ENCODE measurements around the gene TELO2.
A peak's percentile ranks its signal among the peaks of the same experiment; 100 is the strongest.
"Not testable (repeated sequence)": the region's sequence is repeated elsewhere in the genome, so short reads cannot be mapped to it uniquely, and the experiment has no call there.

TELO2 gene

DNA sequence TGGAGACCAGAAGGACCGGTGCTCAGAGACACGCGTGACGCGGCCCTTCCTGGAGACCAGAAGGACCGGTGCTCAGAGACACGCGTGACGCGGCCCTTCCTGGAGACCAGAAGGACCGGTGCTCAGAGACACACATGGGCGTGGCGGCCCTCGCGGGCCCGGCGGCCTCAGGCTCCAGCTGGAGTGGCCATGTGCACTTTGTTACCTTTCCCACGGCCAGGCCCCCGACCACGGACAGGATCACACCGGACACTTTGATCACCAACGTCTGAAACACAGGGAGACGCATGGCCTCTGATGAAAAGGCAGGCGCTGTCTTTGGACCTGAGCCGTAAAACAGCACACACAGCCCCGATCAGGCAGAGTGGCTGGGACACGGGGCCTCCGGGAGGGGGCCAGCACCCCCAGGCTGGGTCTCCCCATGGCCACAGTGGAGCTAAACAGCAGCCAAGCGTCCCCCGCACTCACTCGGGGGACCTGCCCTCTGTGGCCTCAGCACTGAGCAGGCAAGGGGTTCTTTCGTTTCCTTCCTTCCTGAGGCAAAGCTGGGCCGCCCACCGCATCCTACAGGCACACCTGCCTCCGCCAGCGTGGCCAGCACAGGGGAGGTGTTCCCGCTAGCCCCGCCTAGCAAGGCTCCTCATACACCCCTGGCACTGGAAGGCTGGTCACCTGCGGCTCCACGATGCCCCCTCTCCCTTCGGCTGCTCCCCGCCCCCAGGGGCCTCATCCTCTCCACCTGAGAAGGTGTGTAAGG is 35.5 kb upstream of the TELO2 start:
- no peak for DNase-seq (ENCODE audit: low read depth in 2 of 2)

DNA sequence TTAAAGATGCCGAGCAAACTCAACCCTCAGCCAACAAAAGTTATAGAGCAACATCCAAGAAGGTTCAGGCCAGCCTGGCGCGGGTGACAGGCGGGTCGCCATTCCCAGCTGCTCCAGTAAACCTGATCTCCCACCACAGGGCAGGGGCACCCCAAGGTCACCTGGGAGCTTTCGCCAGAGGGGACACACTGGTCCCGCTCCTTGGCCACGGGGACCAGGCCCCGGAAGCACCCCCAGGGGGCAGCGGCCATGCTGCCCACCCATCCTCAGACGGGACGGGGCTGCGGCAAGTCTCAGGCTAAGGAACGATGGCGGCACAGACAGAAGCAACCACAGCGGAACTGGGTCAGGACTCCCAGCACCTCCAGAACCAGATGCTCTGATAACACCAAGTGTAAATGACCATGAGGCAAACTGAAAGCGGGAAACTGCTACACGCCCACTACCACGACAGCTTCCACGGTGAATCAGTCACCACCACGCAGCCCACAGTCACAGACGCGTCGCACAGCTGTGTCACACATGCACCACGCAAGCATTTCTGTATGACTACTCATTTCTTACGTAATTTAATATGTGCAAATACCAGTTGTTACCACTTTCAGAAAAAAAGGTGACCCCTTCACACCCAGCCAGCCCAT is 34.7 kb upstream of the TELO2 start:
- DNase-seq (ENCODE audit: low read depth in 2 of 2), result no peak

DNA sequence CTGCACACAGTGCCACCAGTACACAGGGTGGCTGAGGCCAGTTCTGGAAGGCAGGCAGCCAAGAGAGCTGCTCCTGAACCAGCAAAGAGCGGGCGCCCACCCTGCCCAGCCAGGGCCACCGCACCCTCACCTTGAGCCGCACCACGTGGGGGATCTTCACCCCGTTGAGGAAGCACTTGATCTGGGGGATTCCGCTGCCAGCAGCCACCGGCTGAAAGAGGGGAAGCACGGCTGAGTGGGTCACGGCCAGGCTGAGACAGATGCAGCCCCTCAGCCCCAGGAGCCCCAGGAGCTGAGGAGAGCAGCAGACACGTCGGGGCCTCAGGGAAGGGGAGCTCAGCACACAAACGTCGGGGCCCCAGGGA is 34.2 kb upstream of the TELO2 start:
- no peak for DNase-seq (ENCODE audit: low read depth in 2 of 2)

DNA sequence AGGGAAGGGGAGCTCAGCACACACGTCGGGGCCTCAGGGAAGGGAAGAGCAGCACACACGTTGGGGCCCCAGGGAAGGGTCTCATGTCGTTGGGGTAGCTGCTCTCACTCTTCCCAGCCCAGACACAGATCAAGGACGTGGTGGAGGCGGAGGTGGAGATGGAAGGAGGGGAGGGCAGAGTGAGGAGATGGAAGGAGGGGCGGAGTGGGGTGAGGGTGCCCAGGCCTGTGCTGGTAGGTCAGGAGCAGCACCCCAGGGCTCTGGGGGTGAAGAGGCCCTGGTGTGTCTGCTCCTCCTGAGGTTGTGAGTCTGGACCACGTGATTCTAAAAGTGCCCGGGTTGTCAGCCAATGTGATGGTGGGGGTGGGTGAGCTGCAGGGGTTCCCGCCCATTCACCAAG is 33.2 kb upstream of the TELO2 start:
- DNase-seq (ENCODE audit: low read depth in 2 of 2), result no peak

DNA sequence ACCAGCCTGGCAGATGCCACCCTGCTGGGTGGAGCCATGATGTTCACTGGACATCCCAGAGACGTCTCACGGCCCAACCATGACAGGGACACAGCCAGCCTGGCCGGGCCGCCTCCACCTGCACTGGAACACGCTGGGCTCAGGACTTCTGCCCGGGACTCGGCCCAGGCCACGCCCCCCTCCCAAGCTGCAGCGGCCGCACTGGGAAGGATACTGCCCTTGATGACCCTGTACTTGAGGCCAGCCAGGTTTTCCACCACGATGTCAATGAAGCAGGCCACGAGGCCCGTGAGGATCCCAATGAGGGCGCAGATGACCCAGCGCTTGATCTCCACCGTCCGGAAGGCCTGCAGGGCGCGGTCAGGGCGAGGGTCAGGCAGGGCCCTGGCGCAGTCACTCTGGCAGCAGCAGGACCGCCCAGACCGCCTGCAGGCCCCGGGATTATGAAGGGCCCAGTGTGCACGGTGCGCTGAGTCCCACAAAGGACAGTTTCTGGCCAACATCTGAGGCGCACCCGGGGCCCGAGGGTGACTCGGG is 32.5 kb upstream of the TELO2 start:
- no peak for DNase-seq (ENCODE audit: low read depth in 2 of 2)

DNA sequence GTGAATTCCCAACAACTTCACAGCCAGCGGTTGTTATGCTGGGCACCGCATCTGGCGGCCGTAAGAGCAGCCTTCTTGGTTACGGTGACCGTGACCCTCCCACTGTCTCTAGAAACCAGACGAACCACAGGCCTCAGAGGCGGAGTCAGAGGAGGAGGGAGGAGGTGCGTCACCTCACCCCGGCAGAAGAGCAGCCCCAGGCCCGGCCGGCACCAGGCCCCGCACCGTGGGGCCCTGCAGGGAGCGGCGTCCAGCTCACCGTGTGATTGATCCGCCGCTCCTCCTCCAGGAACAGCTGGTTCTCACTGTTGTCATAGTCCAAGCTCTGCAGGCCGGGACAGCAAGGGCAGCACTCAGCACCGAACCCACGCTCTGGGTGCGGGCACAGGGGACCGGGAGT is 32.0 kb upstream of the TELO2 start:
- no peak for DNase-seq (ENCODE audit: low read depth in 2 of 2)

DNA sequence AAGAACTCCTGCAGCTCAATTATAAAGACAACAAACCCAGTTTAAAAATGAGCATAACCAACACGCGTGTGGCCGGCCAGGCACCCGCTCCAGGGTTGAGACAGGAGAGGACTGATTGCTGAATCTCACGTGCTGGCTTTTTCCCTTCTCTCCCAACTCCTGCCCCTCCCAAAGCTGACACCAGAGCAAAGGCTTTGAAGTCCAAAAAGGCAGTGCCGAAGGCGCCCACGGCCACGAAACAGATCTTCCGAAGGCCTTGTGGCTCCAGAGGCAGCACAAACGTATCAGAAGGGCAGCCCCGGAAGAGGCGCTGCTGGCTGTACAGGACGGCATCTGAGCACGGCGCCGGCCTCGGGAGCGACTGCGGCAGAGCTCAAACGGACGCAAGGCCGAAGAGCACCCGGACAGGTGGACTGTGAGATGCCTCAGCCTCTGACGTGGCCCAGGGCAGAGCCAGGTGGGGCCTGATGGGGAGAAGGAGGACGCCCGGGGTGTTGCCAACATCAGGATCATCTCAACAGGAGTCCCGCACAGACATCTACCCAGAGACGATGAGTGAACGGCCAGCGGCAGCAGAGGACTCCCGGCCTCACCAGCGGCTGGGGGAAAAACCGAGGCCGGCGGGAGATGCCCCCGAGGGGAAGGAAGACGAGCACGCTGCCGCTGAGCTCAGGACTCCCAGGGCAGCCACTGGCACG is 28.8 kb upstream of the TELO2 start:
- DNase-seq (ENCODE audit: low read depth in 2 of 2), result no peak

DNA sequence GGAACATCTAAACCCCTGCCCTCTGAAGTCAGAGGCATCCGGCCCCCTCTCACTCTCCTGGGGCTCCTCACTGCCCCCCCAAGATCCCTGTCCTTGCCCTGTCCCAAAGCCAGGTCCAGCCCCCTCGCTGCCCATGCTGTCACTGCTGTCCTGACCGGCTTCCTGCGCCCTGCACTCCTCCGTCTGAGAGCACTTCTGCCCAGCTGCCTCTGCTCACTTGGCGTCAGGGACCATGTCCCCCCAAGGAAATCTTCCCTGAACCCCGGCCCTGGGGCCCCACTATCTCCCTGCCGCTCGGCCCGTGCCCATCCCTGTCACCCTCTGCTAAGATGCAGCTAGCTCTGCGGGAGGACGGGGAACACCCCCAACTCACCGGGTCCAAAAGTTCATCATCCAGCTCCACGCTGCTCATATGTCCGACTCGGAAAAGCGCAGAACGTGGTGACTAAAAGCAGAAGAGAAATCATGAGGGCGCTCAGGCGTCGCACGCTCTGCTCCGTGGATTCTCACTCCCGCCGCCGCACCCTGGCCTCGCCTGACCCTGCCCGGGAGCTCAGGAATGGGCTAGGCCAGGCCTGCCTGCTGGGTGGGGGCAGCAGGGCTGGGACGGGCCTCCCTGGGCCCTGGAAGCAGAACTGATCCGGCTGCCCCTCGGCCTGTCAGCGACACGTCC is 28.1 kb upstream of the TELO2 start:
- no peak for DNase-seq (ENCODE audit: low read depth in 2 of 2)

DNA sequence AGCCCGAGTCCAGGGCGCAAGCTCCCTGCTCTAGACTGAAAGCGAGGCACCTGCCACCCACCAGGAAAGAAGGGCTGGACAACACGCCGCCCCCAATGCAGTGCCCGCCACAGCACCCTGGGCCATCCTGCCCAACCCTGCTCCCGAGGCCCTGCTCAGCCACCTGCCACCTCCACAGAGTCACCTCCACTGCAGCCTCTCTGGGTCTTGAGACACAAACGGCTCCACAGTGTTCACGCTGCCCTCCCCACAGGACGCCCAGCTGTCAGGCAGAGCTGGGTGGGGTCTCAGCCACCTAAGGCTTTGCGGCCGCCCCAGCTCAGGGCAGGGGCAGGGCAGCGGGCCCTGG is 27.6 kb upstream of the TELO2 start:
- DNase-seq (ENCODE audit: low read depth in 2 of 2), result no peak

DNA sequence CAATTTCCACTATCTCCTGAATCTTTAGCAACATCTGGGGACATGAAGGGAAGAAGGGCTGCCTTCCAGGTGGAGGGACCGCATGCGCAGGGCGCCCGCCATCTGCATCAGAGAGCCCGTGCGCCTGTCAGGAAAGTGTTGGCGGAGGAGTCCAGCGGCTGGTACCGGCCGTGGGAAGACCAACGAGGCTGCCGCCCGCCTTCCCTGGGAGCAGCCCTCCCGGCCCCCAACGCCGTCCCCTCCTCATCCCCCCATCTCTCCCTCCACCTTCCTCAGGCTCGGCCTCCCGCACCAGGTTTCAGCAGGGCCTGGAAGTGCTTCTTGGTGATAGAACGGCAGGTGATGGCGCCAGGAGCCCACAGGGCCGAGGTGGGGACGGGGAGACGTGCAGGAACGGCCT is 27.1 kb upstream of the TELO2 start:
- no peak for DNase-seq (ENCODE audit: low read depth in 2 of 2)

DNA sequence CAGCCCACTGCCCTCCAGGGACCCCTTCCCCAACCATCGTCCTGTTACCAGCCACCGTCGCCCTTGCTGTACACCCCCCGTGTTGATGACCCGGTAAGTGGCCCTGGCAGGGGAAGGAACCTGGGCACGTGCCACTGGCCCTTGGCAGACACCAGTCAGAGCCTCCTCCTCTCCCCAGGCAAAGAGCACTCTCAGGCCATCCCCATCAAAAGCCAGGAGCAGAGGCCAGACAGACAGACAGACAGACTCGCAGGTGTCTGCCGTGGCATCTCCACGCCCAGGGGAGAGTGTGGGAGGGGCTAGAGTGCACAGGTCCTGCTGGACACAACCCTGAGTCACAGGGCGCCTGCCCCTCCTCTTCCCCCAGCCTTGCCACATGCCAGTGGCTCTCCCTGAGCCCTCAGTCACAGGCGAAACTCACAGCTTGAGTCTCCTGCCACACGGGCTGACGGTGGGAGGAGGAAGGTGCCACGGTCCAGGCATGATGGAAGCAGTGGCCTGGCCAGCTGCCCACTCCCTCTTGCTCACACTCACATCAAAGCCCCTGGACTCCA is 26.1 kb upstream of the TELO2 start:
- no peak for DNase-seq (ENCODE audit: low read depth in 2 of 2)

DNA sequence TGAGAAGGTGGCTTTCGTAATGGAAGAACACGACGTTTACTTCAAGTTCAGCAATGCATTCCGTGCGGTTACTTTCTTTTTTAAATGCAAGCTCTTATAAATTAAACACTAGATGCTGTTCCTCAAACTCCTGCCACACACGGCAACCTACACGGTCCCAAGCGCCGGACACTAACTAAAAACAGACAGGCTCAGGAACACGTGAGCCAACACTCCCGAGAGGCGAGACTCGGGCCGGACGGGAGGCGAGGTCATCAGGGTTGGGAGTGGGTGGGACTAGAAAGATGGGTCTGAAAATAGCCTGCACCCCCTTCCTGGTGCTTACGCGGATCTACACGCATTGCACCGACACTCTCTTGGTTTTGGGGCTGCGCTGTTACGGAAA is 24.7 kb upstream of the TELO2 start:
- DNase-seq (ENCODE audit: low read depth in 2 of 2), result no peak

DNA sequence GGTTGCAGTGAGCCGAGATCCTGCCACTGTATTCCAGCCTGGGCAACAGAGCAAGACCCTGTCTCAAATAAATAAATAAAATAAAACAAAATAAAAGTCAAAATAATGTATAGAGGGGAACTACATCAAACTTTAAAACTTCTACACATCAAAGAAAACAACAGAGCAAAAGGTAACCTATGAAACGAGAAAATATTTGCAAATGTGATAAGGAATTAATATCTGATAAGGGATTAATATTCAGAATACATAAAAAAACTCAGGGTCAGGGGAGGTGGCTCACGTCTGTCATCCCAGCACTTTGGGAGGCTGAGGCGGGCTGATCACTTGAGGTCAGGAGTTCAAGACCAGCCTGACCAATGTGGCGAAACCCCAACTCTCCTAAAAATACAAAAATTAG is 24.0 kb upstream of the TELO2 start:
- not testable (repeated sequence) for DNase-seq (ENCODE audit: low read depth in 2 of 2)

DNA sequence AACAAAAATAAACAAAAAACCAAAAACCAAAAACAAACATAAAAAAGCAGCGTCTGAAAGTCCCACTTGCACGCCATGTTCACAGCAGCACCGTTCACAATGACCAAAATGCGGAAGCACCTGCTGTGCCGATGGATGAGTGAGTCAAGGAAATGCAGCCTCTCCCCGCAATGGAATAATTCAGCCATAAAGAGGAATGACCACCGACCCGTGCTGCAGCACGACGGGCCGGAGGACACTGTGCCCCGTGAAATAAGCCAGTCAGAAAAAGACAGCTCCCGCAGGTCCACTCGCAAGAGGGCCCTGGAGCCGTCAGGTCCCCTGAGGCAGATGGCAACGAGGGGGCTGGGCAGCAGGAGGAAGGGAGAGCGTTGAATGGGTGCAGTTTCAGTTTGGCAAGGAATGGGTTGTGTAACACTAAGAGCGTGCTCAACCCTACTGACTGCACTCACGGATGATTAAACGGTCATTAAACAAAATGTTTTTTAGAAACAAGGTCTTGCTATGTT is 23.4 kb upstream of the TELO2 start:
- no peak for DNase-seq (ENCODE audit: low read depth in 2 of 2)

DNA sequence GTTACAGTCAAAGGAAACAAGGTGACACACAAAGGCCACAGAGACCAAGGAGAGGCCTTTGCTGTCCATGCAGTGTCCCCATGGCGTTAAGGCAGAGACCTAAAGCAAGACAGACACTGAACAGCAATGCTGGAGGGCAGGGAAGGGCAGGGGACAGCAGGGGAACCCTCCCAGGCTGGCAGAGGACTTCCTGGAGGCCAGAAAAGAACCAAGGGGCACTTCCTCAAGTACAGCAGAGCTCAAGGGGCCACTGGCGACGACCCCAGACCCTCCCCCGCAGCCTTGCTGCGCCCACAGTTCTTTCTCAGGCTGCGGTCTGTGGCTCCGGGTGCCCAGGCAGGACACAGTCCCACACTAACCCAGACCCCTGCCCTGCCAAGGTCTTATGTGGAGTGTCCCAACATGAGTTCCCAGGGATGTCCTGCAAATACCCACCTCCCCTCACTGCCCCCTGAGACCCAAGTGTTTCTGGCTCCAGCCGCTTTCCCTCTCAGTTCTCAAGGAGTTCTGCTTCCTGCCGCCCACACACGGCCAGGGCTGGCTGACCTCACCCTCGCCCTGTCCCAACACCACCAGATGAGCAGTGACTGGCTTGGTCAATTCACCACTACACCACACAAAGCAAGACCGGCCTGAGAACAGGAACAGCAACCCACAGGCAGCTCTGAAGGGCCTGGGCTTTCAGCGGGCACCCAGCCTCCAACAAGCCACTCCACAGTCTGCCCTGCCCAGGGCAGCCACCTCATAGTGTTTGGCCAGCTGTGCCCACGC is 22.5 kb upstream of the TELO2 start:
- DNase-seq (ENCODE audit: low read depth in 2 of 2), result no peak

DNA sequence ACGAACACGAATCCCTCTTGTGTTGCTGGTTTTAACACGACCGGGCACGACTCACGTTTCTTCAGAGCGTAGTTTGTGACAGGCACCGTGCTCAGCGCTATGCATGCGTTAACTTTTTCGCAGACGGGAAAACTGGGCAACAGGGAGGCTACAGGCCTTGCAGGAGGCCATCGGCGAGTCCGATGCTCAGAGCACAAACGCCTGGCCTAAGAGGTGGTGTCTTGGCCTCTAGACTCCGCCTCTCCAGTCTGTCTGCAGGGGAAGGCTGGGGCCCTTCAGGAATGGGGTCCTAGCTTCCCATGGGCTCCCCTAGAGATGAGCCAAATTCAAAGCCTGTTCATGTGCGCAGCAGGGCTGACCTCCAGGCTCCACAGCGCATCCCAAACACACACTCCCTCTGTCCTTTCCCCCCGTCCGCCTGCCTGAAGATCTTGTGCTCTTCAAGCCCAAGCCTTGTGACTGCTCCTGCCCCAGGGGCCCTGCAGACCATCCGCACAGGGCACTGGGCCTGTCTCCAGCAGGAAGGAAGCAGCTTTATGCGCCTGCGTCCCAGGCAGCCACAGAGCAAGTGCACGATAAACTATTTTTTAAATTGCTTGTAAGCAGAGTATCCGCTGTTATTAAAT is 21.5 kb upstream of the TELO2 start:
- no peak for DNase-seq (ENCODE audit: low read depth in 2 of 2)

DNA sequence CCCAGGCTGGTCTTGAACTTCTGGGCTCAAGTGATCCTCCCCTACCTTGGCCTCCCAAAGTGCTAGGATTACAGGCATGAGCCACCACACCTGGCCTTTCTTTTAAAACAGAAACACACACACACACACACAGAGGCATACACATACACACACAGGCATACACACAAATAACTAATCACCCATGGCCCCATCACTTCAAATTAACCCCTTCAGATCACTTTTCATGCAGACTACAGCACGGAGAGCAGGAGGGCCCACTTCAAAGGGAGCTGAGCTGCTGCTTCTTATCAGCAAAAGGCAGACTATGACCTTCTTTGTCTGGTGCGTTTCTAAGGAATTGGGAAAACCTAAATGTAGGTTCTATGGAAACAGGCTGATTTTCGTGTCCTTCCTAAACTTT is 20.2 kb upstream of the TELO2 start:
- no peak for DNase-seq (ENCODE audit: low read depth in 2 of 2)

DNA sequence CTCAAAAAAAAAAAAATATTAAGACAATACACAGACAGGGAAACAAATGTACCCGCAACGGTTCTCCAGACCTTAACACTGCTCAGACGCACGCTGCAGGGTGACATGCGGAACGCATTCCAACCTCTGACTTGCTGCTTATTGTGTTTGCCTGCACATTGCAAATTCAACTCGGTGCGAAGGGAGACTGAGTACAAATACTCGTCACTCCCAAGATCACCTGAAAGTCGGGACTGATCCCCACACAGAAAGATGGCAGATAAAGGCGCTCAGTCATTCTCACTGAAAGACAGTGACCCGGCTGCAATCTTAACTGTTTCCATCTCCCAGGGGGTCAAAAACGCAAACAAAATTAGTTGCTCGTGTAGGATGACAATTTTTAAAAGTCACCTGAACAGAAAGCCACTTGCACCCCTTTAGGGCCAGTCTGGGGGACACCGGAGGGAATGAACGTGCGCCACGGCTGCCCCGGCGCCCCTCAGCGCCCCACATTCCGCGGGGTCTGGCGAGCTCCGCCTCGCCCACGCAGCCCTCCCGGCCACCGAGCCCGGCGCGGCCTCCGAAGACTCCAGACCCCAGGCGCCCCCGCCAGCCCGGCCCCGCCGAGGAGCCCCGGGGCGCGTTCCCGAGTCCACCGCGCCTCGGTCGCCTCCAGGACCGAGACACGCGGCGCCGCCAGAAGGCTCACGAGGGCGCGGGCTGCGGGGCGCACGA is 18.9 kb upstream of the TELO2 start:
- no peak for DNase-seq (ENCODE audit: low read depth in 2 of 2)

DNA sequence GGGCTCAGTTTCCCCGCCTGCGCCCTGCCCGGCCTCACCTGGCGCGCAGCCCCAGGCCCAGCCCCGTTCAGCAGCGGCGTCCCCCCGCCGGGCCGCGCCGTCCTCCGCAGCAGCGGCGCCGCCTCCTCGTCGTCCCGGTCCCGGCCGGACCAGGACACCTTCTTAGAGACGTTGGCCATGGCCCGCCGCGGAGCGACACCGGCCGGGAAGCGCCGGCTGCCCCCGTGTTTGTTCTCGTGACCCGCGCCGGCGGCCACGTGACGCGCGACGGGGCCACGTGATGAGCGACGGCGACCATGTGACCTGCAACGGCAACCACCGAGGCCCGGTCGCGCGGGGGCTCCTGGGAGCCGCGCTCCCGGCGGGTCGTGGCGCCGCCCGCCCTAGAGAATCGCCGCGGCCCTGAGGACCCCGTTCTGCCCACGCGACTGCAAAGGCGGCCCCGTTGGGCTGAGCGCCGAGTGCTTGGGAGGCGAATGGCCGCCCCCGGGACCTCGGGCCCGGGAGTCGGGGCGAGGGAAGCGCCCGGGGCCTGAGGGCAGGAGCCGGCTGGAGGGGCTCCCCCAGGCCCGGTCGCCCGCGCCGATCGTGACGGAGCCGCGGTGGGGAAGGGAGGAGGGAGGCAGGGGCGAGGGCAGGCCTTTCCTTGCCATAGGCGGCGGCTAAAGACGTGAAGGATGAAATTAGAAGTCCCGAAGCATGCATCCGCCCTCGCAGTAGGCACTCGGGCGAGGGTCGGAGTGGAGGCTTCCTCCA is 18.2 kb upstream of the TELO2 start, which contains the start of gene CLCN7:
CLCN7 (minus strand) TSS at position 233 of the 756 bp plus-strand sequence; CDS start at position 179, 54 bp downstream.
- DNase-seq (ENCODE audit: low read depth in 2 of 2), result peak; percentile 77 to 86

All from stimulated activated CD4-positive, alpha-beta T cell treated with anti-CD3 and anti-CD28 coated beads, Interleukin-1b, Interleukin-23, amount 100 ng/mL, for 4 hours (primary cell).